HL-60 (cell line): ENCODE data around the gene UFSP1.

Source experiments
- DNase-seq, 2 experiments: peaks; one replicate each; pipeline ENCODE4 v3.0.0-alpha.2; 2010 to 2020; ENCODE audit warnings: low read depth in 1 of 2, low spot score in 1 of 2
- H3K27ac ChIP-seq: fragments of 250-450 bp; sonication (Bioruptor Pico); replicated peaks from 2 replicates; pipeline ENCODE4 v1.5.1; 2020; ENCODE audit warnings: mild to moderate bottlenecking, moderate library complexity
- H3K27me3 ChIP-seq: fragments of 250-450 bp; sonication (Bioruptor Pico); 2 replicates; pipeline ENCODE4 v1.5.1; 2021; ENCODE audit warnings: mild to moderate bottlenecking, moderate library complexity; ENCODE audit not compliant: insufficient read depth, poor library complexity, severe bottlenecking
- H3K4me3 ChIP-seq: replicated peaks from 2 replicates; pipeline ENCODE4 v1.5.1; 2011; ENCODE audit warnings: mild to moderate bottlenecking, control low read depth, low read length; ENCODE audit not compliant: insufficient read depth
- CTCF ChIP-seq: IDR thresholded peaks from one replicate; pipeline ENCODE4 v1.5.1; 2011; ENCODE audit warnings: low read length, control low read depth, inconsistent platforms; ENCODE audit not compliant: insufficient read depth
- GABPA ChIP-seq: IDR thresholded peaks from 2 replicates; pipeline ENCODE4 v1.6.1; 2012; ENCODE audit warnings: low read depth
- POLR2AphosphoS5 ChIP-seq: IDR thresholded peaks from 2 replicates; pipeline ENCODE4 v1.6.1; 2012; ENCODE audit warnings: low read depth
- REST ChIP-seq: IDR thresholded peaks from 2 replicates; pipeline ENCODE4 v1.6.1; 2012; ENCODE audit warnings: low read depth; ENCODE audit not compliant: insufficient replicate concordance
- SPI1 ChIP-seq: IDR thresholded peaks from 2 replicates; pipeline ENCODE4 v1.6.1; 2012; ENCODE audit warnings: low read depth, mild to moderate bottlenecking, borderline replicate concordance

Gene UFSP1

GRCh38 chr7:100878013-100878412, 11.5 kb downstream of the UFSP1 start:
- TF ChIP-seq POLR2AphosphoS5 (no peak), REST (no peak), SPI1 (no peak), GABPA (no peak), CTCF (no peak)
- Histone ChIP-seq H3K4me3 (no peak overlapping the region), H3K27ac (no peak overlapping the region), H3K27me3 (no peaks in the 10 kb centered on the region)
- DNase-seq: no peak

GRCh38 chr7:100875356-100875751, 14.2 kb downstream of the UFSP1 start:
- TF ChIP-seq SPI1 (no peak), GABPA (no peak), CTCF (no peak), POLR2AphosphoS5 (no peak), REST (no peak)
- DNase-seq: peak in 1 of 2 experiments; percentile 36
- H3K27me3 ChIP-seq: no peaks in the 10 kb centered on the region
- H3K4me3 ChIP-seq: peak overlapping the region; percentile 89
- peak overlapping the region; percentile 93 for H3K27ac ChIP-seq

GRCh38 chr7:100874577-100875355, 14.7 kb downstream of the UFSP1 start, which contains the start of gene SRRT:
Gene SRRT, plus strand, starts transcription at chr7:100875103. Its CDS starts 488 bp downstream, at chr7:100875591.
- peak; percentile 96 to 98 for DNase-seq
- TF ChIP-seq POLR2AphosphoS5 (peak; percentile 96), CTCF (no peak), GABPA (peak; percentile 21; the same call in 1 of the 2 replicates), REST (peak; percentile 16), SPI1 (peak; percentile 31; the same call in 1 of the 2 replicates)
- Histone ChIP-seq H3K27ac (peak within 1 kb of the TSS; percentile 93), H3K4me3 (peak within 1 kb of the TSS; percentile 89), H3K27me3 (no peaks in the 10 kb centered on the region)
